Measurements from ENCODE around the gene GALNT14.

DNA sequence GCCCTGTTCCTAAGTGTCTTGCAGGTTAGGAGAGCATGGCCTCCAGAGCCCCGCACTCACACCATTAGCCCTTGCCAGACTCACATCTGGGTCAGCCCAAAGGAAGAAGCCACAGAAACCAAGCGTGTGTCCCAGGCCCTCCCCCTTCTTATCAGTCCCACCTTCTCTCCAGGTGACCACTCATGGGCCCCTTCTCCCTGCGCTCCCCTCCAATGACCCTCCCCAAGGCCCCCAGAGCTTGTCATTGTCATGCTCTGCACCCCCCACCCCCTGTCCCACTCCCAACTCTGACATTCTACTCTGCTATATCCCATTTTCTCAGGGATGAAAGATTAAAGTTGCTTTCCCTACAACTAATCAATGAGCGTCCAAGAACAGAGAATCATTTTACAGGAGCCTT lies 48.9 kb upstream of the GALNT14 start:
- TF ChIP-seq POLR2AphosphoS5 (IDR thresholded peaks at IDR 0.05; ENCODE audit: low read depth, low read length) (no peak), POLR2A (IDR thresholded peaks at IDR 0.05; ENCODE audit: low read depth, low read length) (no peak), TAF1 (IDR thresholded peaks at IDR 0.05; ENCODE audit: low read depth, low read length) (no peak), SPI1 (IDR thresholded peaks at IDR 0.05; ENCODE audit: low read depth, low read length) (no peak), PAX5 (IDR thresholded peaks at IDR 0.05; ENCODE audit: insufficient read depth, low read length, severe bottlenecking) (no peak)

Data from GM12891 (cell line).